Hepatocyte (in vitro differentiated cells): ENCODE results near the gene TXNDC11.

Experiments used
- CTCF ChIP-seq: fragments of 200-600 bp; sonication (generic); IDR thresholded peaks from 2 replicates; pipeline ENCODE4 v1.5.1; 2016; ENCODE audit warnings: antibody characterized with exemption, mild to moderate bottlenecking; ENCODE audit not compliant: poor library complexity
- EZH2 ChIP-seq: fragments of 200-600 bp; sonication (generic); IDR thresholded peaks from 2 replicates; pipeline ENCODE4 v1.6.1; 2016; ENCODE audit warnings: antibody characterized with exemption, mild to moderate bottlenecking, borderline replicate concordance

- no peak for TF ChIP-seq CTCF
- TF ChIP-seq EZH2, result no peak
Measured at GRCh38 chr16:11681556-11681955, 61.1 kb downstream of the TXNDC11 start.
